Renal cortex interstitium (tissue), 11 donors: ENCODE measurements around the gene TMEM150B. TPM values are rescaled to one million over a fixed set of nuclear protein-coding genes. Genes with fewer than 3 reads are reported as not detected.

Experiments used
- DNase-seq, 11 donors: peaks; one replicate each; pipeline ENCODE4 v3.0.0-alpha.2; 2013; ENCODE audit warnings: low read depth in 9 of 11, low spot score in 4 of 11; ENCODE audit errors: extremely low read depth in 1 of 11
- polyA plus RNA-seq, 3 donors: library from polyadenylated mRNA; unstranded; fragments of 120-200 nt; gene quantifications; one replicate each; pipeline ENCODE4 v1.2.1, GENCODE V29; 2013; ENCODE audit not compliant: insufficient read length in 3 of 3

The TMEM150B gene
- polyA plus RNA-seq, 3 donors, result 0.72 to 2.1 (median 0.90) TPM

DNA sequence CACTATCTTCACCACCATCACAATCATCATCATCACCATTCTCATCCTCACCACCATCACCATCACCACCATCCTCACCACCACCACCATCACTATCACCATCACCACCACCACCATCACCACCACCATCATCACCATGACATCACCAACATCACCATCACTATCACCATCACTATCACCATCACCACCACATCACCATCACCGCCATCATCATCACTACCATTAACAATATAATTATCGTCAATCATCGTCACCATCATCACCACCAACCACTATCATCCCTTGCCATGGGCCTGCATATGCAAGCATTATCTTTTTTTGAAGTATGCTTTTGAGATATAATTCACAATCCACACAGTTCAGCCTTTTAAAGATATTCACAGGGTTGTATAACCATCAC lies 58.7 kb downstream of the TMEM150B start:
- no peak for DNase-seq

DNA sequence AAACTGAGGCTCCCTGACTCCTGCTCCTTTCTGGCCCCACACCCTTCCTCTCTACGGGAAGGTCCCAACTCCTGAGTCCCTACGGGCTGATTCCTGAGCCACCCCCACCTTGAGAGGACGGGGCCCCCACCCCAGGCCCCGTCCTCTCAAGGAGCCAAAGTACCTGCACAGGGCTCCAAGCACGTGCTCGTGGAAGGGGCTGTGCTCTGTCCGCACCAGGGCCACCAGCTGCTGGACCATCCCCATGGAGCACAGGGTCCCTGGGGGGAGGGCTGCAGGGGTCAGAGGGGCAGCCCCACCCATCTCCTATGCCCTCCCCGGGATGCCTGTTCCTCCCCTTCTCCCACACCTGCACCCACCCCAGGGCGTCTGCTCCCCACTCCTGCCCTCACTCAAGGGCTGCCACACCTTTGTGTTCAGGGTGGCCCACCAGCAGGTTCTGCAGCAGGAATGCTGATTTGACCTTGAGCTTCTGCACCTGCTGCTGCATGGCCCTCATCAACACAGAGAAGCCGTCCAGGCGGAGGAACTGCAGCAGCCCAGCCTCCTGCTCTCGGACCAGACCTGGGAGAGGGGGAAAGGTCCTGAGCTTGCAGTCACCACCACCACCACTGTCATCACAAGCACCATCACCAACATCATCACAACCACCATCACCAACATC lies 59.3 kb downstream of the TMEM150B start:
- no peak for DNase-seq

- DNase-seq, result no peak
Observed at GRCh38 chr19:55265173-55265572, 60.0 kb downstream of the TMEM150B start.

DNA sequence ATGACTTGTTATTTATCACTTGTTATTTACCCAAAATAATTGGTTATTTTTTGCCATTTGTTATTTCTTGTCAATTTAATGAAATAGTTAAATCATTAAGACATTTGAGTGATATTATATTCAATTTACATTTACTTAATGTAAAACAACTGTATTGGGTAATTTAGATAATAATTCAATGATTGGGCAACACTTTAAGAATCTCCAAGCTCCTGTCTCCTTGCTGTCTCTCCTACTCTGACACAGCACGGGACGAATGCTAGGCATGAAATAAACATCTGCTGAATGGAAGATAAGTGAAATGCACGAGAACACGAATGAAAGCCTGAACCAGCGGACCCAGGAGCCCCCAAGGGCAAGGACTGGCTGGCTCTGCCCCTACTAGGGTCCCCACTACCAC lies 60.6 kb downstream of the TMEM150B start:
- no peak for DNase-seq

Other genes starting within 250 kb of the TMEM150B start
- 10 to 100 TPM; 48.0 to 77.9 (median 61.6) TPM for gene EPS8L1, start 249.5 kb downstream of the TMEM150B start, polyA plus RNA-seq
- gene PPP1R12C, start 207.7 kb downstream of the TMEM150B start, polyA plus RNA-seq, result 100 to 1,000 TPM in 1 of 3 donors, 10 to 100 TPM in 2; 66.4 to 116 (median 95.8) TPM
- 1 to 10 TPM; 2.7 to 7.0 (median 4.5) TPM for gene TNNT1, start 176.1 kb downstream of the TMEM150B start, polyA plus RNA-seq
- gene TNNI3, start 167.6 kb downstream of the TMEM150B start, polyA plus RNA-seq, result 1 to 10 TPM; 3.4 to 3.7 (median 3.5) TPM
- gene DNAAF3, start 158.7 kb downstream of the TMEM150B start, polyA plus RNA-seq, result 1 to 10 TPM; 6.6 to 9.9 (median 8.1) TPM
- gene SYT5, start 145.1 kb downstream of the TMEM150B start, polyA plus RNA-seq, result under 1 TPM; 0.11 to 0.47 (median 0.44) TPM
- under 1 TPM; 0.09 to 0.16 (median 0.12) TPM for gene PTPRH, start 115.8 kb downstream of the TMEM150B start, polyA plus RNA-seq
- 1 to 10 TPM; 2.6 to 7.1 (median 4.2) TPM for gene TMEM86B, start 96.6 kb downstream of the TMEM150B start, polyA plus RNA-seq
- gene PPP6R1, start 66.3 kb downstream of the TMEM150B start, polyA plus RNA-seq, result 10 to 100 TPM; 39.3 to 52.1 (median 48.9) TPM
- gene HSPBP1, start 45.2 kb downstream of the TMEM150B start, polyA plus RNA-seq, result 10 to 100 TPM; 23.2 to 41.2 (median 39.2) TPM
- 10 to 100 TPM; 12.7 to 16.2 (median 14.6) TPM for gene BRSK1, start 41.3 kb downstream of the TMEM150B start, polyA plus RNA-seq
- gene KMT5C, start 14.5 kb upstream of the TMEM150B start, polyA plus RNA-seq, result 10 to 100 TPM; 16.5 to 34.5 (median 23.4) TPM
- gene COX6B2, start 29.4 kb upstream of the TMEM150B start, polyA plus RNA-seq, result 1 to 10 TPM in 2 of 3 donors, under 1 TPM in 1; 0.82 to 1.9 (median 1.2) TPM
- under 1 TPM; 0.12 to 0.24 (median 0.13) TPM for gene GARIN5B, start 37.9 kb upstream of the TMEM150B start, polyA plus RNA-seq
- gene IL11, start 45.1 kb upstream of the TMEM150B start, polyA plus RNA-seq, result 1 to 10 TPM in 2 of 3 donors, under 1 TPM in 1; 0.84 to 2.8 (median 1.5) TPM
- 1 to 10 TPM in 1 of 3 donors, under 1 TPM in 1, not detected in 1; 0.17 to 1.1 TPM for gene TMEM190, start 51.5 kb upstream of the TMEM150B start, polyA plus RNA-seq
- gene TMEM238, start 59.0 kb upstream of the TMEM150B start, polyA plus RNA-seq, result 1 to 10 TPM in 1 of 3 donors, under 1 TPM in 2; 0.58 to 1.3 (median 0.78) TPM
- gene RPL28, start 60.6 kb upstream of the TMEM150B start, polyA plus RNA-seq, result 1,000 to 10,000 TPM in 2 of 3 donors, 100 to 1,000 TPM in 1; 762 to 1,286 (median 1,213) TPM
- gene UBE2S, start 82.4 kb upstream of the TMEM150B start, polyA plus RNA-seq, result 10 to 100 TPM; 39.8 to 70.7 (median 42.8) TPM
- gene SHISA7, start 118.0 kb upstream of the TMEM150B start, polyA plus RNA-seq, result under 1 TPM; 0.09 to 0.30 (median 0.16) TPM
- 10 to 100 TPM; 28.1 to 47.0 (median 45.4) TPM for gene ISOC2, start 136.3 kb upstream of the TMEM150B start, polyA plus RNA-seq
- gene C19orf85, start 139.4 kb upstream of the TMEM150B start, polyA plus RNA-seq, result not detected
- gene ZNF628, start 151.3 kb upstream of the TMEM150B start, polyA plus RNA-seq, result 1 to 10 TPM; 2.1 to 6.6 (median 4.8) TPM
- gene NAT14, start 159.8 kb upstream of the TMEM150B start, polyA plus RNA-seq, result 10 to 100 TPM; 43.2 to 55.9 (median 52.6) TPM
- 1 to 10 TPM; 1.5 to 2.5 (median 1.6) TPM for gene SSC5D, start 163.1 kb upstream of the TMEM150B start, polyA plus RNA-seq
- gene SBK2, start 211.8 kb upstream of the TMEM150B start, polyA plus RNA-seq, result 1 to 10 TPM in 2 of 3 donors, under 1 TPM in 1; 0.97 to 1.8 (median 1.4) TPM
- gene SBK3, start 220.2 kb upstream of the TMEM150B start, polyA plus RNA-seq, result under 1 TPM; 0.12 to 0.28 (median 0.22) TPM